IMR-90 (cell line): ENCODE data around the gene IGF2BP3. TPM values are rescaled to one million over a fixed set of nuclear protein-coding genes. Genes with fewer than 3 reads are reported as not detected.

Experiments used
- ATAC-seq: fragments of 200-7000 bp; cut with Tn5 transposase; 2 replicates; pipeline ENCODE4 v1.9.1; 2020; ENCODE audit warnings: low read depth, mild to moderate bottlenecking, moderate library complexity
- BruUV-seq: library from RNA; stranded (reverse); fragments of 400-500 nt; replicated peaks from 2 replicates; lab custom pipeline; 2021; lab: Mats Ljungman, UMichigan
- CTCF ChIA-PET: fragments of 300-600 bp; formaldehyde crosslinking; extraction: SDS; loops from one replicate; lab custom pipeline; 2021; ENCODE audit warnings: antibody characterized with exemption; lab: Yijun Ruan, JAX
- POLR2A ChIA-PET: fragments of 300-600 bp; sonication (Branson Sonifier 250); formaldehyde crosslinking; loops from one replicate; lab custom pipeline; 2022; ENCODE audit warnings: antibody characterized with exemption; ENCODE audit not compliant: unreplicated experiment; lab: Charles Lee
- DNase-seq: peaks from one replicate; pipeline ENCODE4 v3.0.0; 2013
- H2AFZ ChIP-seq: replicated peaks from 2 replicates; pipeline ENCODE3; 2013; ENCODE audit warnings: low read length, mild to moderate bottlenecking; ENCODE audit not compliant: poor library complexity
- H2AK5ac ChIP-seq: 2 replicates; pipeline ENCODE4 v1.6.1; 2013; ENCODE audit warnings: low read depth, low read length, inconsistent platforms
- H2AK9ac ChIP-seq: replicated peaks from 2 replicates; pipeline ENCODE3; 2013; ENCODE audit warnings: mild to moderate bottlenecking, low read depth, low read length, moderate library complexity; ENCODE audit not compliant: poor library complexity
- H2BK120ac ChIP-seq: 2 replicates; pipeline ENCODE4 v1.6.1; 2013; ENCODE audit warnings: low read depth, low read length, inconsistent platforms
- H2BK15ac ChIP-seq: 3 replicates; pipeline ENCODE4 v1.6.1; 2013; ENCODE audit warnings: low read depth, low read length, inconsistent platforms
- H2BK20ac ChIP-seq: 2 replicates; pipeline ENCODE4 v1.6.1; 2013; ENCODE audit warnings: low read depth, mild to moderate bottlenecking, inconsistent platforms, low read length, moderate library complexity
- H2BK5ac ChIP-seq: 2 replicates; pipeline ENCODE4 v1.6.1; 2013; ENCODE audit warnings: mild to moderate bottlenecking, low read depth, low read length, inconsistent platforms; ENCODE audit not compliant: poor library complexity, severe bottlenecking
- H3K14ac ChIP-seq: replicated peaks from 2 replicates; pipeline ENCODE4 v1.6.1; 2013; ENCODE audit warnings: low read depth, low read length, inconsistent platforms
- H3K18ac ChIP-seq: 2 replicates; pipeline ENCODE4 v1.6.1; 2013; ENCODE audit warnings: low read depth, low read length, control low read depth
- H3K23ac ChIP-seq: 2 replicates; pipeline ENCODE4 v1.6.1; 2013; ENCODE audit warnings: low read depth, low read length, inconsistent platforms
- H3K27ac ChIP-seq: 2 replicates; pipeline ENCODE4 v1.5.1; 2013; ENCODE audit warnings: mild to moderate bottlenecking, control low read depth, low read length; ENCODE audit not compliant: insufficient read depth
- H3K27me3 ChIP-seq: 2 replicates; pipeline ENCODE4 v1.6.1; 2013; ENCODE audit warnings: low read length; ENCODE audit not compliant: control insufficient read depth, insufficient read depth
- H3K36me3 ChIP-seq: 2 replicates; pipeline ENCODE4 v1.6.1; 2013; ENCODE audit warnings: low read length, mixed read lengths; ENCODE audit not compliant: control insufficient read depth, insufficient read depth
- H3K4ac ChIP-seq: 2 replicates; pipeline ENCODE4 v1.6.1; 2013; ENCODE audit warnings: low read depth, low read length, inconsistent platforms
- H3K4me1 ChIP-seq: 2 replicates; pipeline ENCODE4 v1.6.1; 2013; ENCODE audit warnings: low read length, mixed read lengths; ENCODE audit not compliant: control insufficient read depth, insufficient read depth
- H3K4me2 ChIP-seq: 2 replicates; pipeline ENCODE4 v1.6.1; 2013; ENCODE audit warnings: low read depth, mild to moderate bottlenecking, control low read depth, low read length, moderate library complexity
- H3K4me3 ChIP-seq: 2 replicates; pipeline ENCODE4 v1.5.1; 2013; ENCODE audit warnings: low read depth, mild to moderate bottlenecking, control low read depth, low read length, moderate library complexity; ENCODE audit not compliant: insufficient read depth
- H3K56ac ChIP-seq: 2 replicates; pipeline ENCODE4 v1.6.1; 2013; ENCODE audit warnings: low read length, inconsistent platforms; ENCODE audit not compliant: insufficient read depth; ENCODE audit errors: extremely low read depth
- H3K79me1 ChIP-seq, 2 experiments: 2 replicates each; pipeline ENCODE4 v1.6.1; 2013; ENCODE audit warnings: low read length in 2 of 2, inconsistent platforms in 1 of 2, low read depth in 1 of 2
- H3K9ac ChIP-seq: 2 replicates; pipeline ENCODE4 v1.6.1; 2013; ENCODE audit warnings: low read depth, low read length, control low read depth
- H3K9me1 ChIP-seq: 2 replicates; pipeline ENCODE4 v1.6.1; 2013; ENCODE audit warnings: low read length, inconsistent platforms; ENCODE audit not compliant: insufficient read depth
- H3K9me3 ChIP-seq: 2 replicates; pipeline ENCODE4 v1.6.1; 2013; ENCODE audit warnings: low read length; ENCODE audit not compliant: control insufficient read depth, insufficient read depth
- H4K20me1 ChIP-seq: 2 replicates; pipeline ENCODE4 v1.6.1; 2013; ENCODE audit warnings: low read length, inconsistent platforms; ENCODE audit not compliant: insufficient read depth
- H4K5ac ChIP-seq: 2 replicates; pipeline ENCODE4 v1.6.1; 2013; ENCODE audit warnings: mild to moderate bottlenecking, low read depth, low read length, control low read depth
- H4K8ac ChIP-seq, 2 experiments: 2 replicates each; pipeline ENCODE4 v1.6.1; 2013; ENCODE audit warnings: low read depth in 2 of 2, low read length in 2 of 2, control low read depth in 1 of 2, inconsistent platforms in 1 of 2
- H4K91ac ChIP-seq: 2 replicates; pipeline ENCODE4 v1.6.1; 2013; ENCODE audit warnings: low read depth, low read length, inconsistent platforms; ENCODE audit not compliant: insufficient read depth
- BHLHE40 ChIP-seq: fragments of 150-350 bp; IDR thresholded peaks from 2 replicates; pipeline ENCODE4 v1.6.1; 2016; ENCODE audit warnings: mild to moderate bottlenecking, low read depth, low read length
- CEBPB ChIP-seq: IDR thresholded peaks from 2 replicates; pipeline ENCODE4 v1.6.1; 2012; ENCODE audit warnings: low read depth, low read length, improper control_type of control experiment
- CHD1 ChIP-seq: IDR thresholded peaks from 2 replicates; pipeline ENCODE4 v1.6.1; 2012; ENCODE audit warnings: low read depth, low read length, improper control_type of control experiment
- CTCF ChIP-seq: conservative IDR thresholded peaks from 2 replicates; pipeline ENCODE4 v1.5.1; 2012; ENCODE audit warnings: mild to moderate bottlenecking, low read depth, low read length, improper control_type of control experiment
- FOS ChIP-seq: fragments of 150-350 bp; IDR thresholded peaks from 2 replicates; pipeline ENCODE4 v1.6.1; 2016; ENCODE audit warnings: low read depth, low read length
- MAFK ChIP-seq: IDR thresholded peaks from 2 replicates; pipeline ENCODE4 v1.6.1; 2012; ENCODE audit warnings: low read depth, low read length, improper control_type of control experiment
- MXI1 ChIP-seq: IDR thresholded peaks from 2 replicates; pipeline ENCODE4 v1.6.1; 2012; ENCODE audit warnings: low read depth, mild to moderate bottlenecking, low read length, moderate library complexity, borderline replicate concordance
- NFE2L2 ChIP-seq: fragments of 150-350 bp; IDR thresholded peaks from 2 replicates; pipeline ENCODE4 v1.6.1; 2016; ENCODE audit warnings: low read depth, mild to moderate bottlenecking, low read length
- POLR2A ChIP-seq: IDR thresholded peaks from 2 replicates; pipeline ENCODE4 v1.6.1; 2012; ENCODE audit warnings: mild to moderate bottlenecking, low read depth, low read length
- RAD21 ChIP-seq: IDR thresholded peaks from 2 replicates; pipeline ENCODE4 v1.6.1; 2012; ENCODE audit warnings: low read length, improper control_type of control experiment
- RCOR1 ChIP-seq: IDR thresholded peaks from 2 replicates; pipeline ENCODE4 v1.6.1; 2012; ENCODE audit warnings: mild to moderate bottlenecking, low read length, improper control_type of control experiment; ENCODE audit not compliant: insufficient replicate concordance
- SMC3 ChIP-seq: fragments of 150-350 bp; IDR thresholded peaks from 2 replicates; pipeline ENCODE4 v1.6.1; 2016; ENCODE audit warnings: low read depth, mild to moderate bottlenecking, antibody characterized with exemption, low read length, moderate library complexity
- WGBS, 2 experiments: methylation state at CpG; one replicate each; pipeline versions ENCODE4 v1.1.5 to v1.1.7; 2013; ENCODE audit warnings: missing lambda C conversion rate in 2 of 2; ENCODE audit not compliant: insufficient read length in 1 of 2; ENCODE audit errors: extremely low coverage in 2 of 2; 5-methylcytosine and 5-hydroxymethylcytosine counted together
- dilution Hi-C: fragments of 300-500 bp; cut with HindIII; formaldehyde crosslinking; loops from one replicate; pipeline ENCODE4 v1.14.3; 2018; ENCODE audit warnings: low sequenced_read_pairs; ENCODE audit not compliant: unreplicated experiment
- in situ Hi-C: fragments of 300-500 bp; cut with MboI; formaldehyde crosslinking; loops from 3 replicates; pipeline ENCODE4 v1.14.3; 2019; ENCODE audit warnings: low sequenced_read_pairs, inconsistent platforms, mixed read lengths
- intact Hi-C: fragments of 100-400 bp; cut with micrococcal nuclease; formaldehyde crosslinking; loops from 2 replicates; pipeline ENCODE4 v1.10.0; 2022
- polyA plus RNA-seq, 3 experiments: library from polyadenylated mRNA; depleted of rRNA; stranded (reverse); fragments of >200 nt; gene quantifications; 2 replicates each; pipeline ENCODE4 v1.2.3, GENCODE V29; 2012; ENCODE audit warnings: low replicate concordance in 1 of 3
- total RNA-seq: library from RNA; depleted of rRNA; stranded (reverse); fragments of >200 nt; gene quantifications from 2 replicates; pipeline ENCODE4 v1.2.3, GENCODE V29; 2012
- TF ChIP-seq, protein P1 (sequence below): fragments of 150-350 bp; IDR thresholded peaks from 2 replicates; pipeline ENCODE4 v1.6.1; 2016; ENCODE audit warnings: low read depth, mild to moderate bottlenecking, low read length, moderate library complexity, borderline replicate concordance

IGF2BP3 gene
- total and polyA plus RNA-seq, 2 of the 4 experiments (the other 2 are of a cell fraction) = 50.9 to 59.3 TPM

DNA sequence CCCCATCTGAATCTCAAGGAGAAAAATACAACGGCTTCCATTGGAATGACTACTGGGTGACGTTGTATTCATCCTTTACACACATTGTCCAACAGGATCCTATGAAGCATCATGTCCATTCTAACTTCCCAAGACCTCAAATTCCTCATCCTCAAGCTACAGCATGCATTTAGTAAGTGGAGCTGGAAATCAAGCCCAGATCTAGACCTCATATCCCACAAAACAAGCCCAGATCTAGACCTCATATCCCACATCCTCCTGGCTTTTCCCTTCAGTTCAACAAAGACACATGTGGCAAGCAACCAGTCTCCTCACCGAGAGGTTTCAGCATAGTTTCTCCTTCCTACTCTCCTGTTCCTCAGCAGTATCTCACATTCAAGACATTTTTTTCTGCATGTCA lies 12.2 kb downstream of the IGF2BP3 start:
- Histone ChIP-seq H3K4ac (no peak overlapping the region), H4K8ac (no peak overlapping the region), H4K91ac (no peak overlapping the region), H3K27ac (no peak overlapping the region), H3K23ac (peak overlapping the region; percentile 55; the same call in 1 of the 2 replicates), H3K9me1 (peaks cover 13% of the 10 kb centered on the region), H3K79me1 (peaks cover 10 to 47% of the 10 kb centered on the region in 2 experiments), H2BK20ac (no peak overlapping the region), H2BK5ac (no peak overlapping the region), H2AFZ (no peak overlapping the region), H3K9me3 (no peaks in the 10 kb centered on the region), H3K4me1 (no peaks in the 10 kb centered on the region), H3K4me2 (no peak overlapping the region), H3K18ac (no peak overlapping the region), H2AK9ac (no peak overlapping the region), H3K36me3 (peaks cover 7% of the 10 kb centered on the region; the same call in 1 of the 2 replicates), H4K5ac (no peak overlapping the region), H2BK120ac (no peak overlapping the region), H4K20me1 (peaks cover 85% of the 10 kb centered on the region), H2AK5ac (no peak overlapping the region), H2BK15ac (no peak overlapping the region), H3K56ac (no peak overlapping the region), H3K9ac (no peak overlapping the region), H3K14ac (0 out of 2 replicates have a peak overlapping the region, but pooled peaks have one; percentile 3), H3K27me3 (no peaks in the 10 kb centered on the region), H3K4me3 (no peak overlapping the region)
- in situ Hi-C loops = no loop called here
- CTCF ChIA-PET = interaction anchor here (1.7 kb wide), 1 partner anchor 185 kb away, joined by 4 read pairs; no protein-coding TSS in a partner anchor
- no peak for DNase-seq
- 83% methylated on average over 2 of the region's 3 CpGs; no CpG with 5 or more reads in 1 of the 2 experiments for WGBS, 2 experiments
- TF ChIP-seq CTCF = no peak
- no peak for TF ChIP-seq CHD1
- no peak for TF ChIP-seq RCOR1
- TF ChIP-seq POLR2A = no peak
- no peak for TF ChIP-seq RAD21
- TF ChIP-seq FOS = no peak
- no peak for TF ChIP-seq NFE2L2
- TF ChIP-seq, protein P1, sequence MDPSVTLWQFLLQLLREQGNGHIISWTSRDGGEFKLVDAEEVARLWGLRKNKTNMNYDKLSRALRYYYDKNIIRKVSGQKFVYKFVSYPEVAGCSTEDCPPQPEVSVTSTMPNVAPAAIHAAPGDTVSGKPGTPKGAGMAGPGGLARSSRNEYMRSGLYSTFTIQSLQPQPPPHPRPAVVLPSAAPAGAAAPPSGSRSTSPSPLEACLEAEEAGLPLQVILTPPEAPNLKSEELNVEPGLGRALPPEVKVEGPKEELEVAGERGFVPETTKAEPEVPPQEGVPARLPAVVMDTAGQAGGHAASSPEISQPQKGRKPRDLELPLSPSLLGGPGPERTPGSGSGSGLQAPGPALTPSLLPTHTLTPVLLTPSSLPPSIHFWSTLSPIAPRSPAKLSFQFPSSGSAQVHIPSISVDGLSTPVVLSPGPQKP = no peak
- no peak for TF ChIP-seq CEBPB
- TF ChIP-seq MXI1 = no peak
- TF ChIP-seq SMC3 = no peak
- no peak for TF ChIP-seq MAFK
- TF ChIP-seq BHLHE40 = no peak
- ATAC-seq = no peak
- POLR2A ChIA-PET = no interaction called here
- BruUV-seq = no TSS peak
- dilution Hi-C loops = no loop called here
- intact Hi-C loops = no loop called here
